K562 (cell line): Measurements from ENCODE around the gene PCBP4. TPM values are rescaled to one million over a fixed set of nuclear protein-coding genes. Genes with fewer than 3 reads are reported as not detected.

Source experiments
- ATAC-seq: fragments of 200-7000 bp; cut with Tn5 transposase; 3 replicates; pipeline ENCODE4 v1.9.1; 2020; ENCODE audit warnings: moderate library complexity
- BruUV-seq: library from RNA; stranded (reverse); fragments of 400-500 nt; replicated peaks from 2 replicates; lab custom pipeline; 2021; lab: Mats Ljungman, UMichigan
- CTCF ChIA-PET: fragments of 300-600 bp; formaldehyde crosslinking; extraction: SDS; loops from one replicate; lab custom pipeline; 2021; ENCODE audit warnings: low intra/inter-chr PET ratio; lab: Yijun Ruan, JAX
- POLR2A ChIA-PET: fragments of 300-600, 350-650 bp; sonication (Branson Sonifier 250); formaldehyde crosslinking; extraction: SDS; loops from one replicate; lab custom pipeline; 2021; ENCODE audit warnings: antibody characterized with exemption, inconsistent platforms; lab: Yijun Ruan, JAX
- DNase-seq, 4 experiments: peaks; one replicate each; pipeline versions ENCODE4 v3.0.0 to v3.0.0-alpha.2; 2011 to 2018; ENCODE audit warnings: low spot score in 3 of 4, mixed read lengths in 3 of 4; ENCODE audit errors: extremely low read depth in 1 of 4
- FAIRE-seq: peaks from 2 replicates; lab custom pipeline; 2011; peaks lifted over from hg19 to GRCh38; lab: Jason Lieb, UNC
- H2AFZ ChIP-seq: 2 replicates; pipeline ENCODE4 v1.6.0; 2011; ENCODE audit warnings: low read depth, low read length, control low read depth, inconsistent platforms
- H3K27ac ChIP-seq: fragments of 200-600 bp; 3 replicates; pipeline ENCODE4 v1.8.0; 2011; ENCODE audit warnings: low read depth, mild to moderate bottlenecking, control low read depth, inconsistent platforms, low read length, moderate library complexity, mixed read lengths; ENCODE audit errors: extremely low read depth
- H3K27me3 ChIP-seq, 2 experiments: fragments of 300-600 bp in 1 of 2; 2 replicates in 1 of 2; 3 replicates in 1 of 2; pipeline versions ENCODE4 v1.6.0 to v1.8.0; 2011; ENCODE audit warnings: inconsistent platforms in 2 of 2, low read length in 2 of 2, mild to moderate bottlenecking in 1 of 2, mixed read lengths in 1 of 2, moderate library complexity in 1 of 2; ENCODE audit not compliant: control insufficient read depth in 2 of 2, insufficient read depth in 2 of 2
- H3K36me3 ChIP-seq: fragments of 300-600 bp; 3 replicates; pipeline ENCODE4 v1.8.0; 2011; ENCODE audit warnings: mild to moderate bottlenecking, low read length, inconsistent platforms; ENCODE audit not compliant: control insufficient read depth, insufficient read depth
- H3K4me1 ChIP-seq, 2 experiments: fragments of 200-600 bp in 1 of 2; replicated peaks in 1 of 2; 2 replicates in 1 of 2; 3 replicates in 1 of 2; pipeline versions ENCODE4 v1.5.1 to v1.8.0; 2011; ENCODE audit warnings: inconsistent platforms in 2 of 2, low read length in 2 of 2, mild to moderate bottlenecking in 1 of 2, mixed read lengths in 1 of 2, moderate library complexity in 1 of 2; ENCODE audit not compliant: control insufficient read depth in 2 of 2, insufficient read depth in 2 of 2
- H3K4me2 ChIP-seq: 2 replicates; pipeline ENCODE4 v1.6.1; 2011; ENCODE audit warnings: low read length, control low read depth, inconsistent platforms, mixed read lengths; ENCODE audit not compliant: insufficient read depth
- H3K4me3 ChIP-seq: fragments of 200-600 bp; sonication (generic), shearing (Covaris generic); 2 replicates; pipeline ENCODE4 v1.5.1; 2016; ENCODE audit warnings: control low read depth, inconsistent platforms
- H3K79me2 ChIP-seq: fragments of 200-600 bp; 3 replicates; pipeline ENCODE4 v1.8.0; 2011; ENCODE audit warnings: low read length, inconsistent platforms; ENCODE audit not compliant: control insufficient read depth, insufficient read depth
- H3K9ac ChIP-seq, 2 experiments: 2 replicates each; pipeline versions ENCODE4 v1.6.0 to v1.6.1; 2011; ENCODE audit warnings: low read depth in 2 of 2, low read length in 2 of 2, control low read depth in 1 of 2, inconsistent platforms in 1 of 2, mild to moderate bottlenecking in 1 of 2, mixed read lengths in 1 of 2; ENCODE audit not compliant: insufficient read depth in 1 of 2
- H3K9me1 ChIP-seq: one replicate; pipeline ENCODE4 v1.6.0; 2011; ENCODE audit warnings: inconsistent platforms, mild to moderate bottlenecking, low read length, moderate library complexity; ENCODE audit not compliant: control insufficient read depth, insufficient read depth
- H3K9me3 ChIP-seq: replicated peaks from 2 replicates; pipeline ENCODE4 v1.5.1; 2011; ENCODE audit warnings: low read depth, low read length, inconsistent platforms; ENCODE audit not compliant: control insufficient read depth, insufficient read depth
- H4K20me1 ChIP-seq: replicated peaks from 2 replicates; pipeline ENCODE4 v1.6.1; 2011; ENCODE audit warnings: low read length, inconsistent platforms, mixed read lengths; ENCODE audit not compliant: control insufficient read depth, insufficient read depth
- BRF1 ChIP-seq: IDR thresholded peaks from 3 replicates; pipeline ENCODE4 v1.6.1; 2011; ENCODE audit warnings: borderline replicate concordance, mild to moderate bottlenecking; ENCODE audit not compliant: insufficient read length; ENCODE audit errors: extremely low read depth
- DACH1 ChIP-seq: fragments of 450-650 bp; IDR thresholded peaks from 2 replicates; pipeline ENCODE4 v1.6.1; 2018; ENCODE audit not compliant: partially characterized antibody
- DDX20 ChIP-seq: fragments of 450-650 bp; IDR thresholded peaks from 2 replicates; pipeline ENCODE4 v1.6.1; 2016; ENCODE audit warnings: missing genetic modification characterization, low read depth, mild to moderate bottlenecking, missing compliant biosample characterization, moderate library complexity
- JUND ChIP-seq, 2 experiments: IDR thresholded peaks; 2 replicates in 1 of 2; 3 replicates in 1 of 2; pipeline ENCODE4 v1.6.1; 2011; ENCODE audit warnings: borderline replicate concordance in 2 of 2, low read depth in 2 of 2, low read length in 2 of 2, improper control_type of control experiment in 1 of 2, missing biosample characterization in 1 of 2, missing genetic modification characterization in 1 of 2, missing genetic modification reagents in 1 of 2
- KAT7 ChIP-seq: sonication (generic); formaldehyde crosslinking; IDR thresholded peaks from 2 replicates; pipeline ENCODE4 v1.8.0; 2022; ENCODE audit warnings: missing genetic modification reagents, mild to moderate bottlenecking, borderline replicate concordance
- LEF1 ChIP-seq: fragments of 450-650 bp; IDR thresholded peaks from 2 replicates; pipeline ENCODE4 v1.6.1; 2016; ENCODE audit warnings: mild to moderate bottlenecking
- MAFF ChIP-seq: IDR thresholded peaks from 2 replicates; pipeline ENCODE4 v1.6.1; 2012; ENCODE audit warnings: low read length, improper control_type of control experiment
- MTA3 ChIP-seq: fragments of 450-650 bp; formaldehyde crosslinking; IDR thresholded peaks from 2 replicates; pipeline ENCODE4 v1.6.1; 2017; ENCODE audit warnings: mild to moderate bottlenecking, borderline replicate concordance
- MTF1 ChIP-seq: fragments of 250-450 bp; sonication (Bioruptor Pico); IDR thresholded peaks from 2 replicates; pipeline ENCODE4 v1.9.0; 2021; ENCODE audit warnings: moderate library complexity, mild to moderate bottlenecking, inconsistent platforms, borderline replicate concordance
- TBL1XR1 ChIP-seq, 2 experiments: IDR thresholded peaks; 2 replicates each; pipeline ENCODE4 v1.6.1; 2012; ENCODE audit warnings: improper control_type of control experiment in 2 of 2, low read length in 2 of 2, mild to moderate bottlenecking in 1 of 2
- ZBTB17 ChIP-seq: fragments of 450-650 bp; formaldehyde crosslinking; IDR thresholded peaks from 2 replicates; pipeline ENCODE4 v1.4.0; 2020; ENCODE audit warnings: mild to moderate bottlenecking
- ZNF274 ChIP-seq: IDR thresholded peaks from 2 replicates; pipeline ENCODE4 v1.6.1; 2011; ENCODE audit warnings: low read depth, mild to moderate bottlenecking, low read length, moderate library complexity, borderline replicate concordance
- ZNF354B ChIP-seq: fragments of 250-450 bp; sonication (Bioruptor Pico); IDR thresholded peaks from 2 replicates; pipeline ENCODE4 v1.4.0; 2020
- WGBS: fragments of 100-300 bp; shearing (Covaris generic); methylation state at CpG from one replicate; pipeline ENCODE4 v1.1.6; 2016; ENCODE audit warnings: low coverage, mixed read lengths; ENCODE audit not compliant: insufficient coverage; ENCODE audit errors: missing lambda C conversion rate; 5-methylcytosine and 5-hydroxymethylcytosine counted together
- in situ Hi-C: fragments of 300-500 bp; cut with MboI; formaldehyde crosslinking; loops from 4 replicates; pipeline ENCODE4 v1.15.0; 2018; ENCODE audit warnings: inconsistent platforms, mixed read lengths
- intact Hi-C: fragments of 100-400 bp; cut with micrococcal nuclease; formaldehyde crosslinking; loops from 2 replicates; pipeline ENCODE4 v1.14.2; 2022
- polyA plus RNA-seq, 8 experiments: library from polyadenylated mRNA; depleted of rRNA in 4 of 8; stranded (reverse) in 5 of 8; unstranded in 3 of 8; fragments of >200 nt; fragmentation: Nextera tagmentation in 2 of 8; fragmentation: Illumina TruSeq in 1 of 8; extraction: Ambion mirVana in 2 of 8; extraction: Trizol in 1 of 8; gene quantifications; 2 replicates each; pipeline versions ENCODE4 v1.2.1 to v1.2.3, GENCODE V29; 2011 to 2014; ENCODE audit warnings: inconsistent platforms in 1 of 8, missing spikeins in 1 of 8
- total RNA-seq, 7 experiments: library from RNA; depleted of rRNA in 6 of 7; stranded (reverse); fragments of >200 nt in 6 of 7; fragmentation: Illumina TruSeq in 2 of 7; extraction: Trizol in 2 of 7; gene quantifications; 2 replicates each; pipeline versions ENCODE4 v1.2.1 to v1.2.3, GENCODE V29; 2011 to 2021; ENCODE audit warnings: low replicate concordance in 1 of 7
- TF ChIP-seq, protein P1 (sequence below): fragments of 450-650 bp; IDR thresholded peaks from 2 replicates; pipeline ENCODE4 v1.6.1; 2018; ENCODE audit warnings: mild to moderate bottlenecking, low read depth; ENCODE audit not compliant: partially characterized antibody
- TF ChIP-seq, protein P2 (sequence below): IDR thresholded peaks from 2 replicates; pipeline ENCODE4 v1.6.1; 2011; ENCODE audit warnings: borderline replicate concordance, low read depth, mild to moderate bottlenecking, moderate library complexity, low read length; ENCODE audit not compliant: insufficient read depth, poor library complexity, severe bottlenecking
- TF ChIP-seq, protein P3 (sequence below): sonication (generic); formaldehyde crosslinking; IDR thresholded peaks from 2 replicates; pipeline ENCODE4 v1.8.1; 2023; ENCODE audit warnings: mild to moderate bottlenecking, missing genetic modification reagents
- TF ChIP-seq, protein P4 (sequence below): fragments of 250-450 bp; sonication (Bioruptor Pico); IDR thresholded peaks from 2 replicates; pipeline ENCODE4 v1.5.0; 2021

The PCBP4 gene
- total and polyA plus RNA-seq, 9 of the 15 experiments (the other 6 are each of a cell fraction or from before 2014, with no cell fraction given) = 0.06 to 5.8 (median 2.6) TPM

DNA sequence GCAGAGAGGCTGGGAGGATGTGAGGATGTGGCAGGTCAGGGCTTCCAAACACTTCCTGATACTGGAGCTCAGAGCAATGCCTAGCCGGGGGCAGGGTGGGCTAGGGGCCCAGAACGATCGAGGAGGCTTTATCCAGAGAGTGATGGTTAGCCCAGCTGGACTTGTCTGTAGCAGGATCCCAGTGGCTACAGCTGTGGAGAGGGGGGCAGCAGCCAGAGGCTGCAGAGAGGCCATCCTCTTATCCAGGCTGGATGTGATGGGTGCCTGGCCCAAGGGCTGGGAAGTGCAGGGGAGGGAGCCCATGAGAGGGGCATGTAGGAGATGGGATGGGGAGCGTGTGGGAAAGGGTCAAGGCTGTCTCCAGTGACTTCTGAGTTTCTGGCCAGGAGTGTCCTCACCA is 20.5 kb downstream of the PCBP4 start:
- Histone ChIP-seq H4K20me1 (no peaks in the 10 kb centered on the region), H2AFZ (no peak overlapping the region), H3K27ac (no peak overlapping the region), H3K9me1 (no peaks in the 10 kb centered on the region), H3K27me3 (no peaks in the 10 kb centered on the region), H3K79me2 (no peaks in the 10 kb centered on the region; the same call in 2 of the 3 replicates), H3K36me3 (no peaks in the 10 kb centered on the region), H3K4me1 (peaks cover 10 to 22% of the 10 kb centered on the region in 2 experiments; a peak in 4 of 5 replicates), H3K4me3 (no peak overlapping the region), H3K9me3 (no peaks in the 10 kb centered on the region), H3K4me2 (no peak overlapping the region), H3K9ac (no peak overlapping the region)
- ChIA-PET CTCF (no interaction called here), POLR2A (no interaction called here)
- FAIRE-seq (no peak), ATAC-seq (no peak), DNase-seq (no peak)
- intact Hi-C loops = no loop called here
- in situ Hi-C loops = no loop called here
- WGBS = 4% methylated on average over 4 of the region's 4 CpGs
- no TSS peak for BruUV-seq
- TF ChIP-seq ZNF354B (CRISPR knock-in tag) = no peak
- TF ChIP-seq, protein P1, sequence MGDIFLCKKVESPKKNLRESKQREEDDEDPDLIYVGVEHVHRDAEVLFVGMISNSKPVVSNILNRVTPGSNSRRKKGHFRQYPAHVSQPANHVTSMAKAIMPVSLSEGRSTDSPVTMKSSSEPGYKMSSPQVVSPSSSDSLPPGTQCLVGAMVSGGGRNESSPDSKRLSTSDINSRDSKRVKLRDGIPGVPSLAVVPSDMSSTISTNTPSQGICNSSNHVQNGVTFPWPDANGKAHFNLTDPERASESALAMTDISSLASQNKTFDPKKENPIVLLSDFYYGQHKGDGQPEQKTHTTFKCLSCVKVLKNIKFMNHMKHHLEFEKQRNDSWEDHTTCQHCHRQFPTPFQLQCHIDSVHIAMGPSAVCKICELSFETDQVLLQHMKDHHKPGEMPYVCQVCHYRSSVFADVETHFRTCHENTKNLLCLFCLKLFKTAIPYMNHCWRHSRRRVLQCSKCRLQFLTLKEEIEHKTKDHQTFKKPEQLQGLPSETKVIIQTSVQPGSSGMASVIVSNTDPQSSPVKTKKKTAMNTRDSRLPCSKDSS = no peak
- TF ChIP-seq ZNF274 = no peak
- TF ChIP-seq BRF1 = no peak
- no peak for TF ChIP-seq JUND (IDR thresholded peaks at IDR 0.05; ENCODE audit: borderline replicate concordance, low read depth, low read length)
- no peak for TF ChIP-seq JUND (tag; IDR thresholded peaks at IDR 0.05; ENCODE audit: borderline replicate concordance, low read depth, low read length)
- TF ChIP-seq MAFF = no peak
- no peak for TF ChIP-seq MTF1 (CRISPR knock-in tag)
- TF ChIP-seq MTA3 = no peak
- no peak for TF ChIP-seq TBL1XR1 (IDR thresholded peaks at IDR 0.05; ENCODE audit: low read length in 2 of 2)
- TF ChIP-seq, protein P2, sequence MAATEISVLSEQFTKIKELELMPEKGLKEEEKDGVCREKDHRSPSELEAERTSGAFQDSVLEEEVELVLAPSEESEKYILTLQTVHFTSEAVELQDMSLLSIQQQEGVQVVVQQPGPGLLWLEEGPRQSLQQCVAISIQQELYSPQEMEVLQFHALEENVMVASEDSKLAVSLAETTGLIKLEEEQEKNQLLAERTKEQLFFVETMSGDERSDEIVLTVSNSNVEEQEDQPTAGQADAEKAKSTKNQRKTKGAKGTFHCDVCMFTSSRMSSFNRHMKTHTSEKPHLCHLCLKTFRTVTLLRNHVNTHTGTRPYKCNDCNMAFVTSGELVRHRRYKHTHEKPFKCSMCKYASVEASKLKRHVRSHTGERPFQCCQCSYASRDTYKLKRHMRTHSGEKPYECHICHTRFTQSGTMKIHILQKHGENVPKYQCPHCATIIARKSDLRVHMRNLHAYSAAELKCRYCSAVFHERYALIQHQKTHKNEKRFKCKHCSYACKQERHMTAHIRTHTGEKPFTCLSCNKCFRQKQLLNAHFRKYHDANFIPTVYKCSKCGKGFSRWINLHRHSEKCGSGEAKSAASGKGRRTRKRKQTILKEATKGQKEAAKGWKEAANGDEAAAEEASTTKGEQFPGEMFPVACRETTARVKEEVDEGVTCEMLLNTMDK = no peak
- TF ChIP-seq DACH1 = no peak
- TF ChIP-seq, protein P3, sequence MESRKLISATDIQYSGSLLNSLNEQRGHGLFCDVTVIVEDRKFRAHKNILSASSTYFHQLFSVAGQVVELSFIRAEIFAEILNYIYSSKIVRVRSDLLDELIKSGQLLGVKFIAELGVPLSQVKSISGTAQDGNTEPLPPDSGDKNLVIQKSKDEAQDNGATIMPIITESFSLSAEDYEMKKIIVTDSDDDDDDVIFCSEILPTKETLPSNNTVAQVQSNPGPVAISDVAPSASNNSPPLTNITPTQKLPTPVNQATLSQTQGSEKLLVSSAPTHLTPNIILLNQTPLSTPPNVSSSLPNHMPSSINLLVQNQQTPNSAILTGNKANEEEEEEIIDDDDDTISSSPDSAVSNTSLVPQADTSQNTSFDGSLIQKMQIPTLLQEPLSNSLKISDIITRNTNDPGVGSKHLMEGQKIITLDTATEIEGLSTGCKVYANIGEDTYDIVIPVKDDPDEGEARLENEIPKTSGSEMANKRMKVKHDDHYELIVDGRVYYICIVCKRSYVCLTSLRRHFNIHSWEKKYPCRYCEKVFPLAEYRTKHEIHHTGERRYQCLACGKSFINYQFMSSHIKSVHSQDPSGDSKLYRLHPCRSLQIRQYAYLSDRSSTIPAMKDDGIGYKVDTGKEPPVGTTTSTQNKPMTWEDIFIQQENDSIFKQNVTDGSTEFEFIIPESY (CRISPR knock-in tag) = no peak
- TF ChIP-seq, protein P4, sequence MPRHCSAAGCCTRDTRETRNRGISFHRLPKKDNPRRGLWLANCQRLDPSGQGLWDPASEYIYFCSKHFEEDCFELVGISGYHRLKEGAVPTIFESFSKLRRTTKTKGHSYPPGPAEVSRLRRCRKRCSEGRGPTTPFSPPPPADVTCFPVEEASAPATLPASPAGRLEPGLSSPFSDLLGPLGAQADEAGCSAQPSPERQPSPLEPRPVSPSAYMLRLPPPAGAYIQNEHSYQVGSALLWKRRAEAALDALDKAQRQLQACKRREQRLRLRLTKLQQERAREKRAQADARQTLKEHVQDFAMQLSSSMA (CRISPR knock-in tag) = no peak
- TF ChIP-seq LEF1 = no peak
- TF ChIP-seq DDX20 (tag) = no peak
- no peak for TF ChIP-seq ZBTB17 (CRISPR knock-in tag)
- TF ChIP-seq KAT7 (CRISPR knock-in tag) = no peak
